MCF 10A (cell line): ENCODE measurements around the gene FGR. TPM values are rescaled to one million over a fixed set of nuclear protein-coding genes. Genes with fewer than 3 reads are reported as not detected.
A peak's percentile ranks its signal among the peaks of the same experiment; 100 is the strongest.

Experiments
- BruUV-seq: library from RNA; stranded (reverse); fragments of 400-500 nt; replicated peaks from 2 replicates; lab custom pipeline; 2021; lab: Mats Ljungman, UMichigan
- CTCF ChIA-PET: fragments of 300-600 bp; sonication (Branson Sonifier 250); formaldehyde crosslinking; extraction: SDS; loops from one replicate; lab custom pipeline; 2021; ENCODE audit warnings: antibody characterized with exemption, inconsistent platforms; lab: Yijun Ruan, JAX
- POLR2A ChIA-PET: fragments of 300-600, 350-650 bp; sonication (Branson Sonifier 250); formaldehyde crosslinking; extraction: SDS; loops from one replicate; lab custom pipeline; 2020; ENCODE audit warnings: antibody characterized with exemption, inconsistent platforms; lab: Yijun Ruan, JAX
- DNase-seq: peaks from one replicate; pipeline ENCODE4 v3.0.0-alpha.2; 2018; ENCODE audit not compliant: unreplicated experiment
- H3K27ac Mint-ChIP-seq: one replicate; pipeline ENCODE4 v1.8.0; 2022; ENCODE audit warnings: mild to moderate bottlenecking, low read depth, mixed read lengths; ENCODE audit not compliant: unreplicated experiment
- H3K27me3 Mint-ChIP-seq: one replicate; pipeline ENCODE4 v1.8.0; 2022; ENCODE audit warnings: mixed read lengths; ENCODE audit not compliant: insufficient read depth, unreplicated experiment
- H3K36me3 Mint-ChIP-seq: one replicate; pipeline ENCODE4 v1.8.0; 2022; ENCODE audit warnings: mild to moderate bottlenecking, moderate library complexity, mixed read lengths; ENCODE audit not compliant: insufficient read depth, unreplicated experiment
- H3K4me1 Mint-ChIP-seq: one replicate; pipeline ENCODE4 v1.8.0; 2022; ENCODE audit warnings: mixed read lengths; ENCODE audit not compliant: insufficient read depth, unreplicated experiment
- H3K4me3 Mint-ChIP-seq: one replicate; pipeline ENCODE4 v1.8.0; 2022; ENCODE audit warnings: mild to moderate bottlenecking, moderate library complexity, mixed read lengths; ENCODE audit not compliant: unreplicated experiment
- H3K9me3 Mint-ChIP-seq: one replicate; pipeline ENCODE4 v1.8.0; 2022; ENCODE audit warnings: mixed read lengths; ENCODE audit not compliant: unreplicated experiment
- CTCF ChIP-seq: fragments of 200-600 bp; IDR thresholded peaks from one replicate; pipeline ENCODE4 v1.8.0; 2022; ENCODE audit warnings: antibody characterized with exemption, mild to moderate bottlenecking; ENCODE audit not compliant: unreplicated experiment
- intact Hi-C: fragments of 100-400 bp; cut with micrococcal nuclease; formaldehyde crosslinking; loops from 2 replicates; pipeline ENCODE4 v1.14.1; 2022
- total RNA-seq: library from RNA; stranded (reverse); gene quantifications from 2 replicates; pipeline ENCODE4 v1.2.3, GENCODE V29; 2022

The FGR gene
- total RNA-seq, 1 experiment from 2014 or later, result not detected

- Mint-ChIP-seq H3K27ac (no peak overlapping the region), H3K9me3 (no peaks in the 10 kb centered on the region), H3K36me3 (no peaks in the 10 kb centered on the region), H3K4me1 (peaks cover 10% of the 10 kb centered on the region), H3K27me3 (peaks cover 15% of the 10 kb centered on the region), H3K4me3 (no peak overlapping the region)
- BruUV-seq, result no TSS peak
- intact Hi-C loops, result no loop called here
- ChIA-PET POLR2A (interaction anchor here (0.7 kb wide), 1 partner anchor 104 kb away, joined by 3 read pairs; no protein-coding TSS in a partner anchor), CTCF (no interaction called here)
- DNase-seq, result no peak
- no peak for TF ChIP-seq CTCF
These were observed 7.9 kb downstream of the FGR start for GRCh38 chr1:27627061-27627460.

GRCh38 chr1:27626031-27626935, 8.7 kb downstream of the FGR start:
- ChIA-PET POLR2A (interaction anchor here (1.0 kb wide), 1 partner anchor 70 kb away, joined by 5 read pairs; no protein-coding TSS in a partner anchor), CTCF (interaction anchor here (0.6 kb wide), 1 partner anchor 13 kb away, joined by 3 read pairs; no protein-coding TSS in a partner anchor)
- H3K27me3 Mint-ChIP-seq, result peaks cover 15% of the 10 kb centered on the region
- no peak overlapping the region for H3K4me3 Mint-ChIP-seq
- no peak for TF ChIP-seq CTCF
- H3K4me1 Mint-ChIP-seq, result peaks cover 10% of the 10 kb centered on the region
- H3K9me3 Mint-ChIP-seq, result no peaks in the 10 kb centered on the region
- no peak overlapping the region for H3K27ac Mint-ChIP-seq
- BruUV-seq, result no TSS peak
- DNase-seq, result peak; percentile 90
- no peaks in the 10 kb centered on the region for H3K36me3 Mint-ChIP-seq
- intact Hi-C loops, result no loop called here

- intact Hi-C loops, result no loop called here
- TF ChIP-seq CTCF, result no peak
- H3K27me3 Mint-ChIP-seq, result peaks cover 14% of the 10 kb centered on the region
- no TSS peak for BruUV-seq
- H3K36me3 Mint-ChIP-seq, result no peaks in the 10 kb centered on the region
- no peak overlapping the region for H3K4me3 Mint-ChIP-seq
- H3K4me1 Mint-ChIP-seq, result peaks cover 10% of the 10 kb centered on the region
- H3K9me3 Mint-ChIP-seq, result no peaks in the 10 kb centered on the region
- DNase-seq, result no peak
- POLR2A ChIA-PET, result interaction anchor here (0.7 kb wide), 1 partner anchor 37 kb away, joined by 3 read pairs; no protein-coding TSS in a partner anchor
- no peak overlapping the region for H3K27ac Mint-ChIP-seq
- CTCF ChIA-PET, result interaction anchor here (0.6 to 1.6 kb wide), 5 partner anchors 16 to 101 kb away, joined by 3 to 6 read pairs (median 4); no protein-coding TSS in a partner anchor
These were observed 10.4 kb downstream of the FGR start for GRCh38 chr1:27624467-27625178.
